Neural progenitor cell (in vitro differentiated cells): ENCODE data around the gene ZBTB43.

Experiments
- CTCF ChIP-seq: fragments of 200-600 bp; sonication (generic); IDR thresholded peaks from 2 replicates; pipeline ENCODE4 v1.5.1; 2017; ENCODE audit warnings: antibody characterized with exemption, mild to moderate bottlenecking
- EZH2 ChIP-seq: fragments of 200-600 bp; sonication (generic); IDR thresholded peaks from 2 replicates; pipeline ENCODE4 v1.6.1; 2017; ENCODE audit warnings: antibody characterized with exemption, mild to moderate bottlenecking, moderate library complexity
- EZH2phosphoT487 ChIP-seq: fragments of 200-600 bp; sonication (generic); IDR thresholded peaks from 2 replicates; pipeline ENCODE4 v1.6.1; 2017; ENCODE audit warnings: antibody characterized with exemption

DNA sequence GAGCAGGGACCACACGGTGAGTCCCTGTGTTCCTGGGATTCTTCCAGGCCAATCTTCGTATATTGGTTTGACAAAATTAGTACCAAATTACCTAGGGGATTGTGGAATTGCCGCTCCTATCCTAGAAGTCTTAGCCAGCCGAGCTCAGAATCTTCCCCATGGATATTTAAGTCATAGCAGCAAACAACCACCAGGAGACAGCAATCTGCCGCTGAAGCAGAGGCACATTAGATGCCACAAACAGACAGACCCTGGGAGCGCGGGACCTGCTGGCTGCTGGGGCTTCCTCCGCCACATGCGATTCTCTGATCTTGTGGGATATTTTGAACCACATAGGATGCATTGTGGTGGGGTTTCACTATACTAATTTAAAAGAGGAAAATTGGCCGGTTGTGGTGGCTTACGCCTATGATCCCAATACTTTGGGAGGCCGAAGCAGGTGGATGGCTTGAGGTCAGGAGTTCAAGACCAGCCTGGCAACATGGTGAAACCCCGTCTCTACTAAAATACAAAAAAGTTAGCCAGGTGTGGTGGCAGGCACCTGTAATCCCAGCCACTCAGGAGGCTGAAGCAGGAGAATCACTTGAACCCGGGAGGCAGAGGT, 31.7 kb upstream of the ZBTB43 start:
- TF ChIP-seq EZH2 (no peak), CTCF (peak; percentile 63), EZH2phosphoT487 (no peak)
